WTC11 (cell line): ENCODE measurements around the gene SEC16A.

Source experiments
- ATF1 ChIP-seq: sonication (generic); formaldehyde crosslinking; IDR thresholded peaks from 2 replicates; pipeline ENCODE4 v1.8.1; 2023; ENCODE audit warnings: mild to moderate bottlenecking, moderate library complexity, missing genetic modification reagents
- CREB1 ChIP-seq: sonication (generic); formaldehyde crosslinking; IDR thresholded peaks from 2 replicates; pipeline ENCODE4 v1.8.0; 2023; ENCODE audit warnings: mild to moderate bottlenecking, missing genetic modification reagents
- FOXJ3 ChIP-seq: sonication (generic); formaldehyde crosslinking; IDR thresholded peaks from 2 replicates; pipeline ENCODE4 v1.9.0; 2021; ENCODE audit warnings: missing genetic modification reagents, mild to moderate bottlenecking, borderline replicate concordance
- TF ChIP-seq, protein P1 (sequence below): sonication (generic); formaldehyde crosslinking; IDR thresholded peaks from 2 replicates; pipeline ENCODE4 v1.8.1; 2022; ENCODE audit warnings: low read depth, missing genetic modification reagents, borderline replicate concordance
- TF ChIP-seq, protein P2 (sequence below): fragments of 200-600 bp; IDR thresholded peaks from 2 replicates; pipeline ENCODE4 v1.8.0; 2022; ENCODE audit warnings: antibody characterized with exemption

DNA sequence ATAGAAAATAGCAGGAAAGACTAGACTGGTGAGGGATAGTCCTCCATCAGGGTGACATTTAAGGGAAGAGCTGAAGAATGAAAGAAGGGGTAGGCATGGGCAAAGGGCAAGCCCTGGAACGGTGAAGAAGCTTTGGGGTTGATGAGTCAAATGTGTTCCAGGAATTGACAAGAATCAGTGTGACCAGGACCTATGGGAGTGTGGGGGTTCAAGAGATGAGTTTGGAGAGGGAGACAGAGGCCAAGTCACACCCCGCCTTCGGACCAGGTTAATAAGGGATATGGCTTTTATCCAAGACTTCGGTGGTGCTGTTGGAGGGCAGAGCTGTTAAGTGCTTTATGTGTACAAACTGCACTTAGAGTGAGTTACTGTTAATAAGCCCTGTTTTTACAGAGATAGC is 71.5 kb downstream of the SEC16A start:
- TF ChIP-seq, protein P1, sequence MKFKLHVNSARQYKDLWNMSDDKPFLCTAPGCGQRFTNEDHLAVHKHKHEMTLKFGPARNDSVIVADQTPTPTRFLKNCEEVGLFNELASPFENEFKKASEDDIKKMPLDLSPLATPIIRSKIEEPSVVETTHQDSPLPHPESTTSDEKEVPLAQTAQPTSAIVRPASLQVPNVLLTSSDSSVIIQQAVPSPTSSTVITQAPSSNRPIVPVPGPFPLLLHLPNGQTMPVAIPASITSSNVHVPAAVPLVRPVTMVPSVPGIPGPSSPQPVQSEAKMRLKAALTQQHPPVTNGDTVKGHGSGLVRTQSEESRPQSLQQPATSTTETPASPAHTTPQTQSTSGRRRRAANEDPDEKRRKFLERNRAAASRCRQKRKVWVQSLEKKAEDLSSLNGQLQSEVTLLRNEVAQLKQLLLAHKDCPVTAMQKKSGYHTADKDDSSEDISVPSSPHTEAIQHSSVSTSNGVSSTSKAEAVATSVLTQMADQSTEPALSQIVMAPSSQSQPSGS = no peak
- no peak for TF ChIP-seq FOXJ3 (CRISPR knock-in tag)
- TF ChIP-seq, protein P2, sequence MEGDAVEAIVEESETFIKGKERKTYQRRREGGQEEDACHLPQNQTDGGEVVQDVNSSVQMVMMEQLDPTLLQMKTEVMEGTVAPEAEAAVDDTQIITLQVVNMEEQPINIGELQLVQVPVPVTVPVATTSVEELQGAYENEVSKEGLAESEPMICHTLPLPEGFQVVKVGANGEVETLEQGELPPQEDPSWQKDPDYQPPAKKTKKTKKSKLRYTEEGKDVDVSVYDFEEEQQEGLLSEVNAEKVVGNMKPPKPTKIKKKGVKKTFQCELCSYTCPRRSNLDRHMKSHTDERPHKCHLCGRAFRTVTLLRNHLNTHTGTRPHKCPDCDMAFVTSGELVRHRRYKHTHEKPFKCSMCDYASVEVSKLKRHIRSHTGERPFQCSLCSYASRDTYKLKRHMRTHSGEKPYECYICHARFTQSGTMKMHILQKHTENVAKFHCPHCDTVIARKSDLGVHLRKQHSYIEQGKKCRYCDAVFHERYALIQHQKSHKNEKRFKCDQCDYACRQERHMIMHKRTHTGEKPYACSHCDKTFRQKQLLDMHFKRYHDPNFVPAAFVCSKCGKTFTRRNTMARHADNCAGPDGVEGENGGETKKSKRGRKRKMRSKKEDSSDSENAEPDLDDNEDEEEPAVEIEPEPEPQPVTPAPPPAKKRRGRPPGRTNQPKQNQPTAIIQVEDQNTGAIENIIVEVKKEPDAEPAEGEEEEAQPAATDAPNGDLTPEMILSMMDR = no peak
- no peak for TF ChIP-seq CREB1 (CRISPR knock-in tag)
- no peak for TF ChIP-seq ATF1 (CRISPR knock-in tag)
